ENCODE results near the gene TBP. TPM values are rescaled to one million over a fixed set of nuclear protein-coding genes. Genes with fewer than 3 reads are reported as not detected.
A peak's percentile ranks its signal among the peaks of the same experiment; 100 is the strongest.

Gene TBP
- total and polyA plus RNA-seq, 2 of the 13 experiments (the other 11 are each of a cell fraction or from before 2014, with no cell fraction given): 21.7 to 28.1 TPM

- TF ChIP-seq SIN3B (IDR thresholded peaks at IDR 0.05; ENCODE audit: low read length) (peak; percentile 93), GLI4 (CRISPR knock-in tag; IDR thresholded peaks at IDR 0.05; ENCODE audit: borderline replicate concordance) (0 out of 2 replicates have a peak, but pooled peaks have one; percentile 70), MBD4 (IDR thresholded peaks at IDR 0.05; ENCODE audit: borderline replicate concordance, low read length) (no peak), DNMT1 (CRISPR knock-in tag; IDR thresholded peaks at IDR 0.05) (no peak), ZSCAN30 (CRISPR knock-in tag; IDR thresholded peaks at IDR 0.05) (peak; percentile 67; the same call in 1 of the 2 replicates), ZNF557 (CRISPR knock-in tag; IDR thresholded peaks at IDR 0.05) (no peak), NBN (conservative IDR thresholded peaks at IDR 0.05) (no peak), GPN1 (CRISPR knock-in tag; IDR thresholded peaks at IDR 0.05; ENCODE audit: borderline replicate concordance) (no peak), ZNF275 (CRISPR knock-in tag; IDR thresholded peaks at IDR 0.05; ENCODE audit: borderline replicate concordance) (no peak), ZNF564 (CRISPR knock-in tag; IDR thresholded peaks at IDR 0.05) (no peak), ZSCAN20 (CRISPR knock-in tag; IDR thresholded peaks at IDR 0.05; ENCODE audit: borderline replicate concordance) (peak; percentile 44; the same call in 1 of the 2 replicates), KLF6 (CRISPR knock-in tag; IDR thresholded peaks at IDR 0.05) (peak; percentile 90), PITX1 (CRISPR knock-in tag; IDR thresholded peaks at IDR 0.05) (peak; percentile 83; the same call in 1 of the 2 replicates), REL (CRISPR knock-in tag; conservative IDR thresholded peaks at IDR 0.05) (0 out of 2 replicates have a peak, but pooled peaks have one; percentile 2), ZNF737 (CRISPR knock-in tag; IDR thresholded peaks at IDR 0.05; ENCODE audit: borderline replicate concordance) (peak; percentile 53; the same call in 1 of the 2 replicates), CC2D1A (CRISPR knock-in tag; IDR thresholded peaks at IDR 0.05) (peak; percentile 15; the same call in 1 of the 2 replicates), BCL6 (CRISPR knock-in tag; IDR thresholded peaks at IDR 0.05) (no peak; the same call in 1 of the 2 replicates), NAIF1 (CRISPR knock-in tag; IDR thresholded peaks at IDR 0.05; ENCODE audit: borderline replicate concordance) (peak; percentile 84; the same call in 1 of the 2 replicates), ZSCAN29 (CRISPR knock-in tag; conservative IDR thresholded peaks at IDR 0.05) (peak; percentile 76; the same call in 1 of the 2 replicates), JDP2 (CRISPR knock-in tag; IDR thresholded peaks at IDR 0.05; ENCODE audit: borderline replicate concordance) (peak; percentile 14; the same call in 1 of the 2 replicates), ZNF256 (CRISPR knock-in tag; conservative IDR thresholded peaks at IDR 0.05) (no peak; the same call in 1 of the 2 replicates), ZSCAN31 (CRISPR knock-in tag; IDR thresholded peaks at IDR 0.05; ENCODE audit: low read depth) (no peak), ZNF546 (CRISPR knock-in tag; conservative IDR thresholded peaks at IDR 0.05) (0 out of 2 replicates have a peak, but pooled peaks have one; percentile 62), PCBP1 (IDR thresholded peaks at IDR 0.05; ENCODE audit: borderline replicate concordance, low read depth, low read length) (peak; percentile 91; the same call in 1 of the 2 replicates)
- TF ChIP-seq, protein P1, sequence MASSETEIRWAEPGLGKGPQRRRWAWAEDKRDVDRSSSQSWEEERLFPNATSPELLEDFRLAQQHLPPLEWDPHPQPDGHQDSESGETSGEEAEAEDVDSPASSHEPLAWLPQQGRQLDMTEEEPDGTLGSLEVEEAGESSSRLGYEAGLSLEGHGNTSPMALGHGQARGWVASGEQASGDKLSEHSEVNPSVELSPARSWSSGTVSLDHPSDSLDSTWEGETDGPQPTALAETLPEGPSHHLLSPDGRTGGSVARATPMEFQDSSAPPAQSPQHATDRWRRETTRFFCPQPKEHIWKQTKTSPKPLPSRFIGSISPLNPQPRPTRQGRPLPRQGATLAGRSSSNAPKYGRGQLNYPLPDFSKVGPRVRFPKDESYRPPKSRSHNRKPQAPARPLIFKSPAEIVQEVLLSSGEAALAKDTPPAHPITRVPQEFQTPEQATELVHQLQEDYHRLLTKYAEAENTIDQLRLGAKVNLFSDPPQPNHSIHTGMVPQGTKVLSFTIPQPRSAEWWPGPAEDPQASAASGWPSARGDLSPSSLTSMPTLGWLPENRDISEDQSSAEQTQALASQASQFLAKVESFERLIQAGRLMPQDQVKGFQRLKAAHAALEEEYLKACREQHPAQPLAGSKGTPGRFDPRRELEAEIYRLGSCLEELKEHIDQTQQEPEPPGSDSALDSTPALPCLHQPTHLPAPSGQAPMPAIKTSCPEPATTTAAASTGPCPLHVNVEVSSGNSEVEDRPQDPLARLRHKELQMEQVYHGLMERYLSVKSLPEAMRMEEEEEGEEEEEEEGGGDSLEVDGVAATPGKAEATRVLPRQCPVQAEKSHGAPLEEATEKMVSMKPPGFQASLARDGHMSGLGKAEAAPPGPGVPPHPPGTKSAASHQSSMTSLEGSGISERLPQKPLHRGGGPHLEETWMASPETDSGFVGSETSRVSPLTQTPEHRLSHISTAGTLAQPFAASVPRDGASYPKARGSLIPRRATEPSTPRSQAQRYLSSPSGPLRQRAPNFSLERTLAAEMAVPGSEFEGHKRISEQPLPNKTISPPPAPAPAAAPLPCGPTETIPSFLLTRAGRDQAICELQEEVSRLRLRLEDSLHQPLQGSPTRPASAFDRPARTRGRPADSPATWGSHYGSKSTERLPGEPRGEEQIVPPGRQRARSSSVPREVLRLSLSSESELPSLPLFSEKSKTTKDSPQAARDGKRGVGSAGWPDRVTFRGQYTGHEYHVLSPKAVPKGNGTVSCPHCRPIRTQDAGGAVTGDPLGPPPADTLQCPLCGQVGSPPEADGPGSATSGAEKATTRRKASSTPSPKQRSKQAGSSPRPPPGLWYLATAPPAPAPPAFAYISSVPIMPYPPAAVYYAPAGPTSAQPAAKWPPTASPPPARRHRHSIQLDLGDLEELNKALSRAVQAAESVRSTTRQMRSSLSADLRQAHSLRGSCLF (CRISPR knock-in tag; IDR thresholded peaks at IDR 0.05; ENCODE audit: borderline replicate concordance): no peak
Observed at GRCh38 chr6:170554013-170554795, at the start of gene TBP (continued).

Measured in HepG2 (cell line).